ENCODE data around the gene GATAD2B. TPM values are rescaled to one million over a fixed set of nuclear protein-coding genes. Genes with fewer than 3 reads are reported as not detected.

Gene GATAD2B
- total and polyA plus RNA-seq, 4 donors = 4.6 to 41.7 (median 13.4) TPM

DNA sequence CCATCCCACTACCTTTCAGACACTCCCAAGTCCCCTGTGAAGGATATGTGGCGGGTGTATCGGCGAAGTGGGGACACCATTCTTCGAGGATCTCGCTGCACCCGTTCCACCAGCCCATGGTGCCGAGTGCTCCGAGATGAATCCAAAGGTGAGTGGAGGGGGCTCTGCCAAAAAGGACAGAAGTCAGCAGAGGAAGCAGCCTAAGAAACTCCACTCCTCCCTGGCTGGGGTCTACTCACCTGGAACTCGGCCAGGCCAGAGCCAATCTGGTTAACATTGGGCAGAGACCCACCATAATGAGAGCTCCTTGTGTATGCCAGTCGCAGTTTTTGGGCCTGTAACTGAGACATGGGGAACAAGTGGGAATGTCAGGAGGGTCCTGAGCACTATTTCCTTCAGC lies 32.1 kb upstream of the GATAD2B start:
- TF ChIP-seq, protein P1, sequence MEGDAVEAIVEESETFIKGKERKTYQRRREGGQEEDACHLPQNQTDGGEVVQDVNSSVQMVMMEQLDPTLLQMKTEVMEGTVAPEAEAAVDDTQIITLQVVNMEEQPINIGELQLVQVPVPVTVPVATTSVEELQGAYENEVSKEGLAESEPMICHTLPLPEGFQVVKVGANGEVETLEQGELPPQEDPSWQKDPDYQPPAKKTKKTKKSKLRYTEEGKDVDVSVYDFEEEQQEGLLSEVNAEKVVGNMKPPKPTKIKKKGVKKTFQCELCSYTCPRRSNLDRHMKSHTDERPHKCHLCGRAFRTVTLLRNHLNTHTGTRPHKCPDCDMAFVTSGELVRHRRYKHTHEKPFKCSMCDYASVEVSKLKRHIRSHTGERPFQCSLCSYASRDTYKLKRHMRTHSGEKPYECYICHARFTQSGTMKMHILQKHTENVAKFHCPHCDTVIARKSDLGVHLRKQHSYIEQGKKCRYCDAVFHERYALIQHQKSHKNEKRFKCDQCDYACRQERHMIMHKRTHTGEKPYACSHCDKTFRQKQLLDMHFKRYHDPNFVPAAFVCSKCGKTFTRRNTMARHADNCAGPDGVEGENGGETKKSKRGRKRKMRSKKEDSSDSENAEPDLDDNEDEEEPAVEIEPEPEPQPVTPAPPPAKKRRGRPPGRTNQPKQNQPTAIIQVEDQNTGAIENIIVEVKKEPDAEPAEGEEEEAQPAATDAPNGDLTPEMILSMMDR (IDR thresholded peaks at IDR 0.05; ENCODE audit: control extremely low read depth, extremely low read depth) = no peak
- WGBS, 2 donors = 92 to 94% methylated on average over 10 of the region's 10 CpGs
- no peaks in the 10 kb centered on the region for H3K27me3 ChIP-seq (ENCODE audit: control insufficient read depth in 3 of 3, insufficient read depth in 3 of 3, low read length in 2 of 3)

DNA sequence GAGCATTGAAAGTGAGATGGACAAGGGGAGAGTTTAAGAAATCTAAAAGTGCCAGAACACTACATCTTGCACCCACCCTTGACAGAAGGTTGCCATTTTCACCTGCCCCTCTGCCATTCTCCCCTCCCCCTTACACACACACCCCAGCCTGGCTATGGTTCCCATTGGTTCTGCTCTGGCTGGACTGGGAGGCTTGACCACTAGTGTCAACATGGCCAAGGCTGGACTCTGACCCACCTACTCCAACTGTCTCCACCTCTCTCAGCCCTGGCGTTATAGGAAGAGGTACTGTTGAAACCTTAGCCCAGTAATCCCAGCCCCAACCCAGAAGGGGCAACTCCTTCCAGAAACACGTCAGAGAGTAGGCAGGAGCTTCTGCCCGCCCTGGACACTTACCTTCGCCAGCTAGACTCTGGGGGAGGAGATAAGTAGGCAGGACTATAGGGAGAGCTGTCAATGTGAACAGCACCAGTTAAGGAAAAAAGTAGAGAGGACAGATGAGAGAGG lies 31.1 kb upstream of the GATAD2B start:
- Histone ChIP-seq H3K9me3 (ENCODE audit: control insufficient read depth in 4 of 4, insufficient read depth in 3 of 4, low read length in 3 of 4) (no peaks in the 10 kb centered on the region), H3K27ac (ENCODE audit: low read depth in 1 of 2, low read length in 1 of 2) (no peak overlapping the region), H3K4me1 (ENCODE audit: control insufficient read depth in 5 of 5, insufficient read depth in 5 of 5, low read length in 5 of 5) (peaks cover 3 to 21% (median 9%) of the 10 kb centered on the region in 5 donors), H3K4me3 (no peak overlapping the region), H3K27me3 (ENCODE audit: control insufficient read depth in 3 of 3, insufficient read depth in 3 of 3, low read length in 2 of 3) (no peaks in the 10 kb centered on the region), H3K36me3 (ENCODE audit: control insufficient read depth in 4 of 4, insufficient read depth in 4 of 4, low read length in 4 of 4) (peaks cover 14 to 41% (median 31%) of the 10 kb centered on the region in 4 donors), H3K9ac (ENCODE audit: insufficient read depth in 1 of 2, low read length in 2 of 2) (no peak overlapping the region)
- DNase-seq (no peak), ATAC-seq (ENCODE audit: insufficient read depth, low FRiP score) (no peak)
- 81 to 86% methylated on average over 4 of the region's 4 CpGs for WGBS, 2 donors
- TF ChIP-seq, protein P1 (IDR thresholded peaks at IDR 0.05; ENCODE audit: control extremely low read depth, extremely low read depth) = no peak

More for the DNA sequence above, 32.1 kb upstream of the GATAD2B start:
- no peak overlapping the region for H3K9ac ChIP-seq (ENCODE audit: insufficient read depth in 1 of 2, low read length in 2 of 2)
- no peak overlapping the region for H3K4me3 ChIP-seq
- no peak for DNase-seq
- no peak for ATAC-seq (ENCODE audit: insufficient read depth, low FRiP score)
- no peak overlapping the region for H3K27ac ChIP-seq (ENCODE audit: low read depth in 1 of 2, low read length in 1 of 2)
- H3K9me3 ChIP-seq (ENCODE audit: control insufficient read depth in 4 of 4, insufficient read depth in 3 of 4, low read length in 3 of 4) = no peaks in the 10 kb centered on the region
- H3K36me3 ChIP-seq (ENCODE audit: control insufficient read depth in 4 of 4, insufficient read depth in 4 of 4, low read length in 4 of 4) = peaks cover 14 to 36% (median 28%) of the 10 kb centered on the region in 4 donors
- peaks cover 9 to 31% (median 11%) of the 10 kb centered on the region in 5 donors for H3K4me1 ChIP-seq (ENCODE audit: control insufficient read depth in 5 of 5, insufficient read depth in 5 of 5, low read length in 5 of 5)

DNA sequence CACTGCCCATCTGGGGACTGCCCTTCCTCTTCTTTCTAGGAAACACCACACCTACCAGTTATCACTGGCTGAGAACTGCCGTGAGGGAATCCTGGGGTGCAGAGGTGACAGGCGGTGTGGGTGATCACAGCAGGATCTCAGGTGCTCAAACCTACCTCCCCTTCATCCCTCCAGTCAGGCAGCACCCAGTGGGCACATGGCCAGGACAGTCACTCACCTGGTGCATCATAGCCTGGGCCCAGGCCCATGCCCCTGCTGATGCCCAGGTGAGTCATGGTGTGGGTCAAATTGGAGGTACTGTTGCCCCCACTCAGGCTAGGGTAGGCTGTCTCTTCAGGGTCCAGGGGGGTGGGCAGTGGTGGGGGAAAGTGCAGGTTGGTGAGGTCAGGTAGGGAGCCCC lies 29.0 kb upstream of the GATAD2B start:
- no peak for DNase-seq
- peaks cover 0 to 10% (median 6%) of the 10 kb centered on the region in 5 donors for H3K4me1 ChIP-seq (ENCODE audit: control insufficient read depth in 5 of 5, insufficient read depth in 5 of 5, low read length in 5 of 5)
- no peak overlapping the region for H3K27ac ChIP-seq (ENCODE audit: low read depth in 1 of 2, low read length in 1 of 2)
- no peak overlapping the region for H3K9ac ChIP-seq (ENCODE audit: insufficient read depth in 1 of 2, low read length in 2 of 2)
- peaks cover 14 to 51% (median 34%) of the 10 kb centered on the region in 4 donors for H3K36me3 ChIP-seq (ENCODE audit: control insufficient read depth in 4 of 4, insufficient read depth in 4 of 4, low read length in 4 of 4)
- no peak for ATAC-seq (ENCODE audit: insufficient read depth, low FRiP score)
- no peak overlapping the region for H3K4me3 ChIP-seq
- no peaks in the 10 kb centered on the region for H3K27me3 ChIP-seq (ENCODE audit: control insufficient read depth in 3 of 3, insufficient read depth in 3 of 3, low read length in 2 of 3)
- TF ChIP-seq, protein P1 (IDR thresholded peaks at IDR 0.05; ENCODE audit: control extremely low read depth, extremely low read depth) = no peak
- H3K9me3 ChIP-seq (ENCODE audit: control insufficient read depth in 4 of 4, insufficient read depth in 3 of 4, low read length in 3 of 4) = no peaks in the 10 kb centered on the region
- WGBS, 2 donors = 97 to 100% methylated on average over 2 of the region's 2 CpGs

DNA sequence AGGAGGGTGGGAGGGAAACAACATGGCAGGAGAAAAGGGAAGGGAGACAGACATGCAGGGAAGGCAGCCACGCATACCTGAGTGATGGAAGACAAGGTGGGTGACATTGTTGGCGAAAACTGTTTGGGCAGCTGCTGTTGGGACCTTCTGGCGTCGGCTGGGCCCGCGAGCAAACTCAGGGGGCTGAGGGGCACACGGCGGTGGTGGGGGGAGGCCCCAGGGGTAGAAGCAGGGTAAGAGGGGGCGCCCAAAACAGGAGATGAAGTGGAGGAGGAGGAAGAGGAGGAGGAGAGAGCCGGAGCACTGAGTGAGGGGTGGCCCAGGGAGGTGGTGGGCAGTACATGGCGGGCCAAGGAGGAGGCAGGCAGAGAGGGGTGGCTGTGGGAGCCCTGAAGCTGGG lies 28.4 kb upstream of the GATAD2B start:
- H3K4me1 ChIP-seq (ENCODE audit: control insufficient read depth in 5 of 5, insufficient read depth in 5 of 5, low read length in 5 of 5) = peaks cover 0 to 7% (median 4%) of the 10 kb centered on the region in 5 donors
- no peaks in the 10 kb centered on the region for H3K9me3 ChIP-seq (ENCODE audit: control insufficient read depth in 4 of 4, insufficient read depth in 3 of 4, low read length in 3 of 4)
- H3K27me3 ChIP-seq (ENCODE audit: control insufficient read depth in 3 of 3, insufficient read depth in 3 of 3, low read length in 2 of 3) = no peaks in the 10 kb centered on the region
- no peak overlapping the region for H3K9ac ChIP-seq (ENCODE audit: insufficient read depth in 1 of 2, low read length in 2 of 2)
- no peak for ATAC-seq (ENCODE audit: insufficient read depth, low FRiP score)
- no peak overlapping the region for H3K27ac ChIP-seq (ENCODE audit: low read depth in 1 of 2, low read length in 1 of 2)
- DNase-seq = no peak
- H3K36me3 ChIP-seq (ENCODE audit: control insufficient read depth in 4 of 4, insufficient read depth in 4 of 4, low read length in 4 of 4) = peaks cover 14 to 51% (median 34%) of the 10 kb centered on the region in 4 donors
- TF ChIP-seq, protein P1 (IDR thresholded peaks at IDR 0.05; ENCODE audit: control extremely low read depth, extremely low read depth) = no peak
- H3K4me3 ChIP-seq = no peak overlapping the region
- WGBS, 2 donors = 94 to 96% methylated on average over 11 of the region's 11 CpGs

All from lung (tissue), 12 donors.